GM12875 (cell line): ENCODE data around the gene MDK.
"Not testable (repeated sequence)": the region's sequence is repeated elsewhere in the genome, so short reads cannot be mapped to it uniquely, and the experiment has no call there.

Experiments used
- H3K4me3 ChIP-seq: one replicate; pipeline ENCODE4 v1.5.1; 2011; ENCODE audit warnings: low read depth, low read length, control low read depth
- TF ChIP-seq, protein P1 (sequence below): IDR thresholded peaks from 2 replicates; pipeline ENCODE4 v1.5.1; 2011; ENCODE audit warnings: low read depth, mild to moderate bottlenecking, control low read depth, inconsistent platforms, low read length, moderate library complexity, borderline replicate concordance; ENCODE audit not compliant: insufficient read depth

Gene MDK

DNA sequence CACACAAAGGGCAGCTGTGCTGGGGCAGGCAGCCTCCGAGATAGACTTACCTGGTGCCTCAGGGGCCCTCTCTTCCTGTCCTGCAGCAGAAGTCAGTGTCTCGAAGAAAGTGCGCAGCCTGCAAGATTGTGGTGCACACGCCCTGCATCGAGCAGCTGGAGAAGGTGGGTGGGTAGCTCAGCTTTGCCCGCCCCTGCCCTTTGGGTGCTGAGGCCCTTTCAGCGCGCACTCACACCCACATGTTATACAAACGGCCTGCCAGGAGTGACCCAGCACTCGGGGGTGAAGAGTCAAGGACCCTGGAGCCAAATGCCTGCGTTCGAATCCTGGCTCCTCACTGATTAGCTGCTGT, 13.6 kb upstream of the MDK start:
- TF ChIP-seq, protein P1, sequence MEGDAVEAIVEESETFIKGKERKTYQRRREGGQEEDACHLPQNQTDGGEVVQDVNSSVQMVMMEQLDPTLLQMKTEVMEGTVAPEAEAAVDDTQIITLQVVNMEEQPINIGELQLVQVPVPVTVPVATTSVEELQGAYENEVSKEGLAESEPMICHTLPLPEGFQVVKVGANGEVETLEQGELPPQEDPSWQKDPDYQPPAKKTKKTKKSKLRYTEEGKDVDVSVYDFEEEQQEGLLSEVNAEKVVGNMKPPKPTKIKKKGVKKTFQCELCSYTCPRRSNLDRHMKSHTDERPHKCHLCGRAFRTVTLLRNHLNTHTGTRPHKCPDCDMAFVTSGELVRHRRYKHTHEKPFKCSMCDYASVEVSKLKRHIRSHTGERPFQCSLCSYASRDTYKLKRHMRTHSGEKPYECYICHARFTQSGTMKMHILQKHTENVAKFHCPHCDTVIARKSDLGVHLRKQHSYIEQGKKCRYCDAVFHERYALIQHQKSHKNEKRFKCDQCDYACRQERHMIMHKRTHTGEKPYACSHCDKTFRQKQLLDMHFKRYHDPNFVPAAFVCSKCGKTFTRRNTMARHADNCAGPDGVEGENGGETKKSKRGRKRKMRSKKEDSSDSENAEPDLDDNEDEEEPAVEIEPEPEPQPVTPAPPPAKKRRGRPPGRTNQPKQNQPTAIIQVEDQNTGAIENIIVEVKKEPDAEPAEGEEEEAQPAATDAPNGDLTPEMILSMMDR: no peak
- H3K4me3 ChIP-seq: no peak overlapping the region

DNA sequence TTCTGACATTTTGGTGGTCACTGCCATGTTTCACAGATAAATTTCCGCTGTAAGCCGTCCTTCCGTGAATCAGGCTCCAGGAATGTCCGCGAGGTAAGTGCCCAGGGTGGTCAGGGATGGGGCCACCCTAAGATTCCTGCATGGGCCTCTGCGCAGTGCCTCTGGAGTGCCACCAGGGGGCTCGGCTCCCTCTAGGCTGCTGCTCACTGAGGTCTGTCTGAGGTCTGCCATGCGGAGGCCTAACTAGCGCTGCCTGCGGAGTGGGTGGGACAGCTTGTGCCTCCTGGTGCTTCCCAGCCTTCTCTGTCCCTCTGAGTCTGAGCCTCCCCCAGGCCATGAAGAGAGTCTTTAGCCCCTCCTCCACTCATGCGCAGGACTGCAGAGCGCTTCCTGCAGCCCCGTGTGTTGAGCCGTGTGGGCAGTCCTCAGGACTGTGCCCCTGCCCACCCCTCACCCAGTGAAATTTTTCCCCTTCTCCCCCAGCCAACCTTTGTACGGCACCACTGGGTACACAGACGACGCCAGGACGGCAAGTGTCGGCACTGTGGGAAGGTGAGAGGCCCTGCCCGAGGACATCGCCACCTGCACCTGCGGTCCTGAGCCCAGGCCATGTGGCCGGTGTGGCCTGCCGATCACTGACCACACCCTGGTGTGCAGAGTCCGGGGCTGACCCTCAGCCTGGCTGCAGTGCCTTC, 11.9 kb upstream of the MDK start:
- TF ChIP-seq, protein P1: peak; percentile 96
- H3K4me3 ChIP-seq: no peak overlapping the region

DNA sequence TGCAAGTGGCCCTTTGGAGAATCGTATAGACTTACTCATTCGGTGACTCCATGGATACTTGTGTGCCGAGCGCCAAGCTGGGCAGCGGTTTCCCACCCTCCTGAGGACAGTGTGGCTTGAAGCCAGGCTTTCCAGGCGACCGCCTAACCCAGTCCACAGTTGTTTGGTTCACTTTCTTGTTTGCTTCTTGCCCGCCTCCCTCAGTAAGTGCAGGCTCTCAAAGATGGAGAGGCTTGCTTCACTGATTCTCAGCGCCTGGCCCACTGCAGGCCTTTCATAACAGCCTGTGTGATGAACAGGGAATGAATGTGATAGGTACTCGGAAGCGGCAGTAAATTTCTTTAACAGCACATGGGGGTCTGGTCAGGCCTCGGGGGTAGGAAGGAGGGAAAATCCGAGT, 11.2 kb upstream of the MDK start:
- TF ChIP-seq, protein P1: no peak
- H3K4me3 ChIP-seq: no peak overlapping the region

DNA sequence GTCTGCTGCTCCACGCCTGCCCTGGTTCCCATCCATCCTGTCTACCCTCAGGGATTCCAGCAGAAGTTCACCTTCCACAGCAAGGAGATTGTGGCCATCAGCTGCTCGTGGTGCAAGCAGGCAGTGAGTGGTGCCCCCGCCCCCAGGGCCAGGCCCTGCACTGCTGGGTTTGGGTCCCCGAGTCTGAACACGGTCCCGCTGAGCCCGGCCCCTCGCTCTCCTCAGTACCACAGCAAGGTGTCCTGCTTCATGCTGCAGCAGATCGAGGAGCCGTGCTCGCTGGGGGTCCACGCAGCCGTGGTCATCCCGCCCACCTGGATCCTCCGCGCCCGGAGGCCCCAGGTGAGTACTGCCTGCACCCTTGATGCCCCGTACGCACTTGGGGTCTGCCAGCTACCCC, 10.2 kb upstream of the MDK start:
- H3K4me3 ChIP-seq: not testable (repeated sequence)

DNA sequence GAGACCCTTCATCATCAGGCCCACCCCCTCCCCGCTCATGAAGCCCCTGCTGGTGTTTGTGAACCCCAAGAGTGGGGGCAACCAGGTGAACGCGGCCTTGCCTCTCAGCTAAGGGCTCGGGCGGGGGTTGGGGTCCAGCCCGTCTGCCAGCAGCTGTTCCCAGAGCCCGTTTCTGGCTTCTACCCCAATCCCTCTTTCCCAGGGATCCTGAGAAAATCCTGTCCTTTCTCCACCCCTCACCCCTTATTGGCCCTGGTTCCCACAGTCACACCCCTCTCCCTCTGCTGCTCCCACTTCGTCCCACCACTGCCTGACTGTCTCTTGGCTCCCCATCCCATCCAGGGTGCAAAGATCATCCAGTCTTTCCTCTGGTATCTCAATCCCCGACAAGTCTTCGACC, 9.4 kb upstream of the MDK start:
- TF ChIP-seq, protein P1: no peak

DNA sequence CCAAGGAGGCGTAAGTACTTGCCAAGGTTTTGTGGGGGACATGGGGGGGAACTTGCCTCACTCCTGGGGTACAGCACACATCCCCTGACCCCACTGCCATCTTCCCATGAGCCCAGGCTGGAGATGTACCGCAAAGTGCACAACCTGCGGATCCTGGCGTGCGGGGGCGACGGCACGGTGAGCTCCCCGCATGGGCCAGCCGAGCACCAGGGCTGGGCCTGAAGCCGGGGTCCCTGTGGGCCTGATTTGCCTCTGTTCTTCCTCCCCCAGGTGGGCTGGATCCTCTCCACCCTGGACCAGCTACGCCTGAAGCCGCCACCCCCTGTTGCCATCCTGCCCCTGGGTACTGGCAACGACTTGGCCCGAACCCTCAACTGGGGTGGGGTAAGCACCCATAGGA, 9.0 kb upstream of the MDK start:
- H3K4me3 ChIP-seq: not testable (repeated sequence)

More for the DNA sequence above, 9.4 kb upstream of the MDK start:
- H3K4me3 ChIP-seq: no peak overlapping the region

DNA sequence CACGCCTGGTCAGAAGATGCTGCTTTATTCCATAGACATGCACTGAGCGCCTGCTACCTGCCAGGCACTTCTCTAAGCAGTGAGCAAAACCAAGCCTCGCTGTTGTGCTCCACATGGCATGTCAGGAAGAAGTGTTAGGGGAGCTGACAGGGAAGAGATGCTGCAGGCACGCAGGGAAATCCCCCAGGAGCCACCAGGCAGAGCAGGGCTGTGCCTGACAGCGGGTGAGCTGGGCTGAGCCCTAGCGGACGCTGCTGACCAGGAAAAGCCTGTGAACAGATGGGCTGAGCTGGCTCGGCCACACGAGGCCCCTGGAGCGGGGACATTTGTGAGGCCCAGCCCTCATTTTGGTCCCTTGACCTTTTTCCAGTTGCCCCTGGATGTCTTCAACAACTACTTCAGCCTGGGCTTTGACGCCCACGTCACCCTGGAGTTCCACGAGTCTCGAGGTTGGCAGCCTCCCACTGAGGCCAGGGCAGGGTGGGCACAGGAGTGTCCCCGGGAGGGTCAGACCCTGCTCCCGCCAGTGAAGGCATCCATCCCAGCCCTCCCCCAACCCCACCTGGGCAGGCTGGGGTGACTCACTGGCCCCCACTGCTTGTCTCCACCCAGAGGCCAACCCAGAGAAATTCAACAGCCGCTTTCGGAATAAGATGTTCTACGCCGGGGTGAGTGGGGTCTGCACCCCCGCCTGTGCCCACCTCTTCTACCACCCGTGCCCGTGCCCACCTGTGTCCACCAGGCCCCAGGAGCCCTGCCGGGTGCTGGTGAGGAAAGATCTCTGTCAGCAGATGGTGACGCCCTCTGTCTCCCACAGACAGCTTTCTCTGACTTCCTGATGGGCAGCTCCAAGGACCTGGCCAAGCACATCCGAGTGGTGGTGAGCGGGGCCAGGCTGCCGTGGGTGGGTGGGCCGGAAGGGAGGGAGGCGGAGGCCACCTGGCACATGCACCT, 7.4 kb upstream of the MDK start:
- no peak overlapping the region for H3K4me3 ChIP-seq
- TF ChIP-seq, protein P1: no peak

DNA sequence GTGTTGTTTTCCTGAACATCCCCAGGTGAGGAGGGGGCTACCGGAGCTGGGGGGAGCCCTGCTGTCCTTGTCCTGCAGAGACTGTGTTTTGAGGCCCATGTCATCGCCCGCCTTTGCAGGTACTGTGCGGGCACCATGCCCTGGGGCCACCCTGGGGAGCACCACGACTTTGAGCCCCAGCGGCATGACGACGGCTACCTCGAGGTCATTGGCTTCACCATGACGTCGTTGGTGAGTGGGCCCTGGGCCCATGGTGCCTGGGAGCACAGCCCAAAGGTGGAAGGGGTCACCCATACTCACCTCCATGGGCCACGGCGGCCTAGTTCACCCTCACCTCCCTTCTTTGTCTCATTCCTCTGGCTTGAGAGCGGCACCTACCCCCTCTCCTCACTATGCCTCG, 6.7 kb upstream of the MDK start:
- TF ChIP-seq, protein P1: no peak
- H3K4me3 ChIP-seq: no peak overlapping the region
